ENCODE measurements around the gene PXDN.
"Not testable (repeated sequence)": the region's sequence is repeated elsewhere in the genome, so short reads cannot be mapped to it uniquely, and the experiment has no call there.

PXDN gene, protein sequence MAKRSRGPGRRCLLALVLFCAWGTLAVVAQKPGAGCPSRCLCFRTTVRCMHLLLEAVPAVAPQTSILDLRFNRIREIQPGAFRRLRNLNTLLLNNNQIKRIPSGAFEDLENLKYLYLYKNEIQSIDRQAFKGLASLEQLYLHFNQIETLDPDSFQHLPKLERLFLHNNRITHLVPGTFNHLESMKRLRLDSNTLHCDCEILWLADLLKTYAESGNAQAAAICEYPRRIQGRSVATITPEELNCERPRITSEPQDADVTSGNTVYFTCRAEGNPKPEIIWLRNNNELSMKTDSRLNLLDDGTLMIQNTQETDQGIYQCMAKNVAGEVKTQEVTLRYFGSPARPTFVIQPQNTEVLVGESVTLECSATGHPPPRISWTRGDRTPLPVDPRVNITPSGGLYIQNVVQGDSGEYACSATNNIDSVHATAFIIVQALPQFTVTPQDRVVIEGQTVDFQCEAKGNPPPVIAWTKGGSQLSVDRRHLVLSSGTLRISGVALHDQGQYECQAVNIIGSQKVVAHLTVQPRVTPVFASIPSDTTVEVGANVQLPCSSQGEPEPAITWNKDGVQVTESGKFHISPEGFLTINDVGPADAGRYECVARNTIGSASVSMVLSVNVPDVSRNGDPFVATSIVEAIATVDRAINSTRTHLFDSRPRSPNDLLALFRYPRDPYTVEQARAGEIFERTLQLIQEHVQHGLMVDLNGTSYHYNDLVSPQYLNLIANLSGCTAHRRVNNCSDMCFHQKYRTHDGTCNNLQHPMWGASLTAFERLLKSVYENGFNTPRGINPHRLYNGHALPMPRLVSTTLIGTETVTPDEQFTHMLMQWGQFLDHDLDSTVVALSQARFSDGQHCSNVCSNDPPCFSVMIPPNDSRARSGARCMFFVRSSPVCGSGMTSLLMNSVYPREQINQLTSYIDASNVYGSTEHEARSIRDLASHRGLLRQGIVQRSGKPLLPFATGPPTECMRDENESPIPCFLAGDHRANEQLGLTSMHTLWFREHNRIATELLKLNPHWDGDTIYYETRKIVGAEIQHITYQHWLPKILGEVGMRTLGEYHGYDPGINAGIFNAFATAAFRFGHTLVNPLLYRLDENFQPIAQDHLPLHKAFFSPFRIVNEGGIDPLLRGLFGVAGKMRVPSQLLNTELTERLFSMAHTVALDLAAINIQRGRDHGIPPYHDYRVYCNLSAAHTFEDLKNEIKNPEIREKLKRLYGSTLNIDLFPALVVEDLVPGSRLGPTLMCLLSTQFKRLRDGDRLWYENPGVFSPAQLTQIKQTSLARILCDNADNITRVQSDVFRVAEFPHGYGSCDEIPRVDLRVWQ (N-terminal part only)

DNA sequence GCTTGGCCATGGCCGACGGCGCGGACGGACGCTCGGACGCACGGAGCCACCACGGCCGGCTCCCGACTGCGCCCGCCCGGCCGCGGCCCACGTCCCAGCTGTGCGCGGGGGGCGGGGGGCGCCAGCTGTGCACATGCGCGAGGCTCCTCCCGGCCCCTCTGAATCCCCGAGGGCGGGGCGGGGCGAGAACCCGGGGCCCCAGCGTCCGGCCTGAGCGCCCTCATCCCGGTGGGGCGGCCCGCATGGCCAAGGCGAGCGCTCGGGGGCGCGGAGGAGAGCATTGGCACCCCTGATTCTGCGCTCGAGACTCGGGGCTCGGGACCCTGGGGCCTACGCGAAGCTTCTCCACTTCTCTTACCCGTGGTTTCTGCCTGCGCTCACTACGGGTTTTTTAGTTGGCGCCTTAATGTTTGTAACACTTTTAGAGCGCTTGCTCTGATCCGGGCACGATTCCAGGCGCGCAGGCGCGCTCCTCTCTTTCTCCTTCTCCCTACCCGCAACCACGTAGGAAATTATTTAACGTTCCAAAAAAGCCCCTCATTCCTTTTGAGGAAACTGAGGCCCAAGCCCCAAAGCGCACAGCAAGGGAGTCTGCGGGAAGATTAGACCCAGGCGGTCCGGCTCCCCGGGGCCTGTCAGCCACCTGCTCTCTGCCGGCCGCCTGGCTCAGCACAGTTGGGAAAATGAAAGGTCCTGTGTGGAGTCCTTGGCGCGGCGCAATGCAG, at the start of gene PXDN:
TSS of gene PXDN (minus strand) at position 70 of the 725 bp plus-strand sequence. CDS start at position 10, 60 bp downstream.
- DNase-seq (ENCODE audit: low read depth, low spot score), result no peak

DNA sequence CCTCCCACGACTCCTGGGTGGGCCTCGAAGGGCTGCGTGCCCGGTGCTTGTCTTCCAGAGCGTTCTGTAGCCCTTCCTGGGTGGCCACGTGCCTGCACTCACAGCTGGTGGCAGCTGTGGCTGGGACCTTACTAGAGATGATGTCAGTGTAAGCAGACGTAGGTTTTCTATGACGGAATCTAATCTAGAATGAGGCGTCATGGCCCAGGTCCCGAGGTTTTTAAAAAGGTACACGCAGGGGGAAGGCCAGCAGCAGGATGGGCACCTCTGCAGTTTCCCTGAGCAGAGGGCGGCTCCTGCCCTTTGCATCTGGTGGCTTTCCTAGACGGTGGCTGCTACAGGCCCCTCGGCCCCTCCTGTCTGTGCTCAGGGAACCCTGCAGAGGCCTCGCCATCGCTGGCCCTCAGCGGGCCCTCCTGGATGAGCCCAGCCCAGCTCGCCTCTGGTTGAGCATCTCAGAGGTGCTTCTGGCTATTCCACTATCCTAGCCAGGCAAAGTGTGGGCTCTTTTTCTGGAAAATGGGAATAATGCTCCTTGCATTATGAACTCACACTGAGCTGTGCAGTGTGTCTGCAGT, 49.6 kb upstream of the PXDN start:
- DNase-seq (ENCODE audit: low read depth, low spot score), result no peak

DNA sequence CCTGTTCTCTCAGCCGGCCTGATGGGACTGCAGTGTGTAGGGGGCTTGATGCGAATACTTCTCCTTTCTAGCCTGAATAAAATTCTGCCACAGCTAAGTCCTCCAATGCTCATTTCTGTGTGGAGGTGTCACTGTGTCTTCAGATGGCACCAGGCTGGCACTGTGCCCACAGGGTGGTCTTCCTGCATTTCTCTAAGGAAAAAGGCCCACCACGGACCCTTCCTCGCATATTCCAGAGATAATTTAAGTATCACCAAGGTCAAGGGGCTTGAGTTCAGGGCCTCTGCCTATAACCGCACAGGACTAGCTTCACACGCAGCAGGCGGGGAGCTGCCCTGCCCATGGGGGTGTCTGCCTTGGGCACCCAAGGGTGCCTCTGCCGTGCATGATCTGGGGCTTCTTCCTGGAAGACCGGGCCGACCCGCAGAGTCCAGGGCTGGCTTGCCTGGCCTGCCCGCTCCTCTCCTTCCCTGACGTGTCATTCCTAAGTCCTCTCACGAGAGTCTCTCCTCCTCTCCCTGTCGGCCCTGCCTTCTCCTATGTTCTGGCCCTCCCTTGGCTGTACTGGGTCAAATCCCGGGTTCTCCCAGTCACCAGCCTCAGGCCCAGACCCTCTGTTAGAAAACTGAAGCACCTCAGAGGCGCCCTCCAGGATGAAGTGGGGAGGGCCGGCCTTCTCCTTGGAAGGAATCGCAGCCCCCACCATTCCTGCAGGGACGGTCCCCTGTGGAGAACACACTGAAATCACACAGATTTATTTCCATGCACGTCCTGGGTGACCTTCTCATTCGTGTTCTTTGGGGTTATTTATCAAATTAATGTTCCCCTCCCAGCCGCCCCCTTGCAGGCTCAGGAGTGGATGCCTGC, 48.9 kb upstream of the PXDN start:
- DNase-seq (ENCODE audit: low read depth, low spot score), result no peak

DNA sequence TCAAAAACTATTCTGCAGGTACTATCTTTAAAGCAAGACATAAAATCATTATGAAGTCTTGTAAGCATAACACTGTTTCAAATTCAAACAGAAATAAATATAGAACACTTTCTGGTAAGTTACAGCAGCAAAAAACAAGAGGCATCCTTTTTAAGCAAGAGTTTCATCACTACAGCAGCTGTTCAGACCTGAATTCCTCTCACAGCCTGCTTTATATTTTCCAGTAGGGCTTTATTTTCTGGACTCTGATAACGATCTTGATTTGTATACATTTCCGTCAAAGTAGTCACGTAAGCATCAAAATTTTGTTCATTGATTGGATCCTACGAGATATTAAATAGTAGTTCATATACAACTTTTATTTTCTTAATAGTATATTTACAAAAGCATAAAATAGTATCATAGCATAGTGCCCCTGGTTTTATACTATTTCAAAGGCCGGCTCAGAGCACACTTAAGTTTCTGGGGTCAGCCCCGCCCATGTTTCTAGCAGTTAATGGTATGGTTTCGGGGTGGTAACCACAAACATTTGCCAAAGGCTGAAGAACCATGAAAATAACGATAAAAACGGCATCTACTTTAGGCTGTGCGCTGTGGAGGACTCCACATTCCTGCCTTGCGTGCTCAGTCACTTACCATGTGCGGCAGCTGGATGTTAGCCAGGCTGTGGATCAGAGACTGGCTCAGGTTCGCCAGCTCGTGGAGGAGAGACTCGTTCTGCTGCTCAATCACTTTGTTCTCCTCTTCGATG, 47.5 kb upstream of the PXDN start:
- no peak for DNase-seq (ENCODE audit: low read depth, low spot score)

DNA sequence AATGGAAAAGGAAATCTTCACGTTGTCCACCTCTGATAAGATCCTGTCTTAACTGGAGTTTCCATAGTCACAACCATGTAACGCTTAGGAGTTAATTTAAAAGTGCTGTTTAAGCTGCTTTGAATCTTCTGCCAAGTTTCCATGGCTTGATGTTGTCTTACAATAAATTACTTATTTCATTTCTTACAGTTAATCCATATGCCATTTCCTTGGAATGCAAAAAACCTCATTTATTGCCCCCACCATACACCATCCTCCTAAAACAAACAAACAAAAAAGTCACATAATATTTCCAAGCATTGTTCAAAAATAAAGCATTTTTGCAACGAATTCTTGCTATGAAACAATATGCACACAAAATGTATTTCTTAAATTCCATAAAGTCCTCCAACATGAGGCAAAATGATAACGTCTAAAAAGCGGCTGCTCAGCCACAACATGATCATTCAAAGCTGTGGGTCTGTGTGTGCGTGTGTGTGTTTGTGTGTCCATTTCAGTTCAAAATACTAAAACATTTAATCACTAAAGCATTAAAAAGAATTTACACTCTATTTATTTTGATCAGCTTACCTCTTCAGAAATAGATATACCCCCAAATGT, 46.8 kb upstream of the PXDN start:
- DNase-seq (ENCODE audit: low read depth, low spot score), result no peak

DNA sequence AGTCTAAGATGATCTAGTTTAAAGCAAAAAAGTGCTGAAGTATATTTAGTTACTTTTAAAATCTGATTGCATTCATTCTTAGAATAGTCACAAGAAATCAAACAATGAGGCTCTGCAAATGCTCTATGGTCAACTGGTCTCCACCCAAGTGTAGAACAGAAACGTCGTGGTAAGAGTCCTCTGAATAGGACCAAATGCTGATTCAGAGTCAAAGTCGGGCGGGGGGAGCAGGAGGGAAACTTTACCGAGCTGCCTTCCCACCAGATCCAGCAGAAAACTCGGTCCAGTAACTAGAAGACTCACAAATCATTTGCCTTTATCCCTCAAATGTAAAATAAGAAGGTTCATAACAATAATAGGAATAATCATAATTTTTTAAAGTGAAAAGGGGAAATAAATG, 46.2 kb upstream of the PXDN start:
- DNase-seq (ENCODE audit: low read depth, low spot score), result no peak

DNA sequence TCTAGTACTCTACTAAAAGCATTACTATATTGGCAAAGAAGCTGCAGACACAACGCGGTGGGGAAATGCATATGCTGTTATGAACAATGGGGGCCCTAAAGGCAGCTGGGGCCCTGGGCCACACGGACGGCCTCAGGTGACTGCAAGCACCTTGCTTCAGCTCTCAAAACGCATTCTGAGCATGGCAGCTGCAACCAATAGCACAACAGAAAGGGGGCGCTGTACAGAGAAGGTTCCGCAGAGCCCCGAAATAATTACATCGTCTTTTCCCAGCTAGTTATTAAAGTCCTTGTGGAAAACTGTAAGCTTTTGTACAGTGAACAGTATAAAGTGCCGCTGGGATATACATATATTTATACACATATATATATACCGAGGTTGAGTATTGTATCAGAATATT, 45.3 kb upstream of the PXDN start:
- no peak for DNase-seq (ENCODE audit: low read depth, low spot score)

DNA sequence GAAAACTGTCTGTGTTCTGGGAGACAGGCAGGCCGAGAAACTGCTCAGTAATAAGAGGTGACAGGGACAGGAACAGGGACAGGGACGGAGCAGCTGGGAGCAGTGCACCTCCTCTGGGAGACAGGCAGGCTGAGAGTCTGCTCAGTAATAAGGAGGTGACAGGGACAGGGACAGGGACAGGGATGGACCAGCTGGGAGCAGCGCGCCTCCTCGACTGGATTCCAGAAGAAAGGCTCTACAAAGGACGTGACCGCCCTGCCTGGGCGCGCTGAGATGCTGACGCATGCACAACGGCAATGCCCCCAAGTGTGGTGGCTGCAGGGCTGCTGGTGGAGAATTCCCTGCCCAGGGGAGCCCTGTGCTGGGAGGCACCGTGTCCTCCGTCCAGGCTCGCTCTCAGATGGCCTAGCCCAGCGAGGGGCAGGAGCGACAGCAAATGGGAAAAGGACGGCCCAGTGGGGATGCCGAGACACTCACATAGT, 44.2 kb upstream of the PXDN start:
- no peak for DNase-seq (ENCODE audit: low read depth, low spot score)

DNA sequence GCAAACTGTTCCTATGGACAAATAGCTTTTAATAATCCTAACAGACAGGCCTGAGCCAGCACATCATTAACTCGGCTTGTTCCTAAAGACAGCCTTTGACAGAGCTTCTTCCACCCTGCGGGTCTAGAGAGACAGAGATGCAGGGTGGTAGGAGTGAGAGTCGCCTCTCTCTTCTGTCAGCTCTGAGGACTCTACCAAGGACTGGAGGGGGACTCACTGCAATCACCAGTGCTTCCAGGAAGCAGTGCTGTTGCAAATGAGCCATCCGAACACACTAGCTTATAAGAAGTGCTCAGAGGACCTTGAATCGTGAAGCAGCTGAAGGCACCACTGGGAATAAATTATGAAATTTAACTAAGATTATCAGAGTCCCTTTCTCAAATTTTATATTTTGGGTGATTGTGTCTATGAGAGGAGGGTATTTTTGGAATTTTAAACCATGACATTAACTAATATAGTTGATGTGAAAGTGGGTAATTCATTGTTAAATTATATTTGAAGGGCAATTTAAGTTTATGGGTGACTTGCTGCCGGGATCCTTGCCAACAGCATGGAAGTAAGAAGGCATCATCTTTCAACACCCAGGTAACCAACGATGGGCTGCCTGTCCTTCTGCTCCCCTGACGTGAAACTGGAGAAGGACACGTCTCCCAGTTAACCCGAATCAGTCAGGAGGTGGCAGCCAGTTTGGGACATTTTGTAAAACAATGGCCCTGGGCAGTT, 43.6 kb upstream of the PXDN start:
- DNase-seq (ENCODE audit: low read depth, low spot score), result no peak

DNA sequence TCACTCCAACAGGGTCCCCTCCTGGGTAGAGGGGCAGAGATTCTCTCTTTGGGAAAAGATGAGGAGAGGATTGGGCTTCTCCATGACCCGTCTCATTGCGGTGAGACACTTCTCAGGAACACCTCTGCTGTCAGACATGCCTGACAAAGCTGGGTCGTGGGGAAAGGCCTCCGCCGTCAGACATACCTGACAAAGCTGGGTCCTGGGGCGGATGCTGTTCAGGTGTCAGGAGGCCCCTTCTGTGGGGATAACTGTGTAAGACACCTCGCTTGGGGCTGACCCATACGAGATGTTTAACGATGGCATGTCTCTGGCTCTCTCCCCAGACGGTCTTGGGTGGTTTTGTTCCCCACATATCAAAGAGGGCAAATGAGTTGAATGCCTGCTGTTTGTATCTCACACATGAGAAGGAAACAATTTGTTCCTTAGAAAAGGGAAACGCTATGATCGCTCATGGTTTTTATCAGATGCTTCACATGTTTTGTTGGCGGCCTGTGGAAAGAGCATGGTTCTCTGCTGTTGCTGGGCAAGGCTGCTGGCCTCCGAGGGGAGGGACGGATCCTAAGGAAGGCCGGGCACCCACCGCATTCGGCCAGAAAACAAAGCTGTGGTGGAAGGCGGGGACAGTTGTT, 40.8 kb upstream of the PXDN start:
- no peak for DNase-seq (ENCODE audit: low read depth, low spot score)

DNA sequence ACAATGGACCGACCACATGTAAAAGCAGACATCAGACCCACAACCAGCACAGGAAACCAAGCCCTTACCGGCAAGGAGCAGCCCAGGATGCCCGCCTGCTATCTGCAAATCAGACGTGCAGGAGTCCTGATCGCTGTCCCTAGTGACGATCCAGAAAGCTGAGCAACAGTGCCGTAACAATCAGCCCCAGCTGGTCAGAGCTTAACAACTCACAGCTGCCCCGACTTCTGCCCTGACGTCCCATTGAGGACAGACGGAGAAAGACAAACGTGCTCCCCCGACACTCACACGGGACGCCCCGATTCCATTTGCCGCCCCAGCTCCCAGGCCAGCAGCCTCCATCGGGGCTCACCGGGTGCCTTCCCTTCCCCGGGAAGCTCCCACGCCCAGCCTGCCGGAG, 39.8 kb upstream of the PXDN start:
- DNase-seq (ENCODE audit: low read depth, low spot score), result no peak

DNA sequence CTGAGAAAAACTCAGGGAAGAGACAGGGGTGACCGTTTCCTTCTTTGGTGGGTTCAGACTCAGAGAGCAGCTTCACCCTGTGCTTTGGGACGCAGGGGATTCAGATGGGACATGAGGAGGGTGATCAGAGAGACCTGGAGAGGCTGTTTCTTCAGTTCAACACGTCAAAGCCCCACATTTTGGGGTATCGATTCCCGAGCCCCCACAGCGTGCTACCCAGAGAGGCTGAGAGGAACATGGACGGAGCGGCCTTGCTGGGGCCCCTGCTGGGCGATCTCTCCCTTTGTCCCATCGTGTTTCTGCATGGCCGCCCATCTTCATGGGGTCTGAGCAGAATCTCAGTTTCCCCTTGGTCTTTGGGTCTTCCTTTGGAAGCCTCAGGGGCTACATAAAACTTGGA, 38.2 kb upstream of the PXDN start:
- no peak for DNase-seq (ENCODE audit: low read depth, low spot score)

DNA sequence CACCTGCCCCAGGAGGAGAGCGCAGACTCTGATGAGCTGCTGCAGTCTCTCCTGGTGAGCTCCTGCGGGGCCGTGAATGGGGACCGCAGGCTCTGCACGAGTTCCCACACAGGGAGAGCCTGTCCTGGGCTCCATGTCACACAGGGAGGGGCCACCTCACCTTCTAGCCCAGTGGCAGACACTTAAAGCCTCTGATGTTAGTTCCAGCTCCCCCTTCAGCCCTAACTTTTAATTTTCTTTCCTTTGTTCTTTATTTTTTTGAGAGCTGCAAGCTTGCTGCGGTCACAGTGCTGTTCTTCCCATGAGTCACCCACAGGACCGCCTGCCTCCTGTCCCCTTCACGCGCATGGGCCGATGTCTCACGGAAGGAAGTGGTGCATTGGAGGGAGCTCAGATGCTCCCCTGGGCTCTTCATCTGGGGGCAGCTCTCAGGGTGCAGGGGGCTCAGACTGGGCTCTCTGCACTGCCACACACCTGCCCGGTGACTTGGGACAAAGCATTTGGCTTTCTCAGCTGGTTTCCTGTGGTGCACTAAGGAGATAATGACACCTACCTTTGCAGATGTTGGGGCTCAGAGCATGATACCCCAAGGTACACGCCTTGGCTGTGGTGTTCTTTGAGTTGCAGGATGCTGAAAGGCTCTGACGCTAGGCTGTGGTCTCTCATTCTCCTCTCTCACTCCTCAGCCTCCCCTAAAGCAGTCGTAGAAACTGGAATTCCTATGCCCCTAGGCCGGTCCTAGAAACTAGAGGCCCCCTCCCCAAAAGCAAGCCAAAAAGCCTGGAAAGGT, 37.2 kb upstream of the PXDN start:
- no peak for DNase-seq (ENCODE audit: low read depth, low spot score)

DNA sequence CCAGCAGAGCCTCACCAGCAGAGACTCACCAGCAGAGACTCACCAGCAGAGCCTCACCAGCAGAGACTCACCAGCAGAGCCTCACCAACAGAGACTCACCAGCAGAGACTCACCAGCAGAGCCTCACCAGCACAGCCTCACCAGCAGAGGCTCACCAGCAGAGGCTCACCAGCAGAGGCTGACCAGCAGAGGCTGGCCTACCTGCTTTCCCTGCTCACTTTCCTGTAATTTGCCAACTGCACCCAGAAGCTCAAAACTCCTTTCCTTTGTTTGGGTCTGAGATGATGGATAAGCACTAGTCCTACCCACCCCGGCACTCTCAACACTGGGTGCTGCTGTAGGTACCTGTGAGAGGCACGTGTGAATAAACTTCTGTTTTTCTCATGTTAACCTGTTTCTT, 36.4 kb upstream of the PXDN start:
- no peak for DNase-seq (ENCODE audit: low read depth, low spot score)

DNA sequence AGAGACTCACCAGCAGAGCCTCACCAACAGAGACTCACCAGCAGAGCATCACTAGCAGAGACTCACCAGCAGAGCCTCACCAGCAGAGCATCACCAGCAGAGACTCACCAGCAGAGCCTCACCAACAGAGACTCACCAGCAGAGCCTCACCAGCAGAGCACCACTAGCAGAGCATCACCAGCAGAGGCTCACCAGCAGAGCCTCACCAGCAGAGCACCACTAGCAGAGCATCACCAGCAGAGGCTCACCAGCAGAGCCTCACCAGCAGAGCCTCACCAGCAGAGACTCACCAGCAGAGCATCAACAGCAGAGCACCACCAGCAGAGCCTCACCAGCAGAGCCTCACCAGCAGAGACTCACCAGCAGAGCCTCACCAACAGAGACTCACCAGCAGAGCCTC, 35.7 kb upstream of the PXDN start:
- not testable (repeated sequence) for DNase-seq (ENCODE audit: low read depth, low spot score)

DNA sequence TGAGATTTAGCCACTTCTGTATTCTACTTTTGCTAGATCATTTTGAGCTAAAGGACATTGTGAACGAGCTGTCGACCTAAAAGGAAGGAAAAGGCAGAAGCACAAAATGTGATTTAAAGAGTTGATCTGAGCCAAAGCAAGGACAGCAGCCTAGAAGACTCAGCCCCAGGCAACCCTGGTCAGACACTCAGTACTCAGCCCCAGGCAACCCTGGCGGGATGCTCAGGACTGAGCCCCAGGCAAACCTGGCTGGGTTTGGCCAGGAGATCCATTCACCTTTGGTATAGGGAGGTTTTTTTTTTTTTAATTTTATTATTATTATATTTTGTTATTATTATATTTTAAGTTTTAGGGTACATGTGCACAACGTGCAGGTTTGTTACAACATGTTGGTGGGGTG, 34.3 kb upstream of the PXDN start:
- no peak for DNase-seq (ENCODE audit: low read depth, low spot score)

DNA sequence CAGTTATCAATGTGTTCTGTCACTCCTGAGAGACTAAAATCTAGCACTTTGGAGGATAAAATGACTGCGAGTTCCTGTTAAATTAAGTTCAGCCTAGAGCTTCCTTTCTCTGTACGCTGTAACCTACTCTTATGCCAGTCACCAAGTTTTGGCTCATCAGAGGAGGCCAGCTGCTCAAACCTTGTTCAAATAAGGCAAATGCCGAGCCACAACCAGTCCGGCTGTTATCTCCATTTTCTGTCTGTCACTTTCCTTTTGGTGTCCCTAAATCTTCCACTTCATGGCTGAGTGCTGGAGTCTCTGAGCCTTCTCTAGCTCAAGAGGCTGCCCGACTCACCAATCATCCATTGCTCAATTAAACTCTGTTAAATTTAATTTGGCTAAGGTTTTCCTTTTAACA, 33.5 kb upstream of the PXDN start:
- no peak for DNase-seq (ENCODE audit: low read depth, low spot score)

All from brain pericyte (primary cell).